Measurements from ENCODE around the gene SMC1A. TPM values are rescaled to one million over a fixed set of nuclear protein-coding genes. Genes with fewer than 3 reads are reported as not detected.
"Not testable (repeated sequence)": the region's sequence is repeated elsewhere in the genome, so short reads cannot be mapped to it uniquely, and the experiment has no call there.

The SMC1A gene
- total RNA-seq, 2 experiments from 2014 or later = 130 to 132 TPM

DNA sequence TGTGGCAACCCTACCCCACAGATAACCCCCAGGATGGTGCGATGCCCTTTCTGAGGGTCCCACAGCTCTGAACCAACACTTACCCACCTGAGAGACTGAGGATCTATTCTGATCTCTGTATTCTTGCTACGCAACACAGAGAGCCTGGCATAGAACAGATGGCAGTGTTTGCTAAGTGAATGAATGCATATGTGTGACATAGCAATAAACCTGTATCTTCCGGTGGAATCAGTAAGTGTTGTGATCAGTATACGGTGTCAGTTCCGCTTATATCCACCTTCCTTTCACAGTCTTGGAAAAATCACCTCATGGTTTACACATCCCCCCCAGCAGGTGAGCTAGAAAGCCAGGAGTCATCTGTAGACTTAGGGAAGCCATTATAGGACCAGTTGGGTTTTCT lies 17.6 kb upstream of the SMC1A start:
- ChIA-PET POLR2A (interaction anchor here (2.6 kb wide), 1 partner anchor 18 kb away, joined by 11 read pairs; the partner anchor contains the start of genes RIBC1 and SMC1A), CTCF (no interaction called here)
- Mint-ChIP-seq H3K4me1 (peaks cover 52% of the 10 kb centered on the region), H3K9me3 (no peaks in the 10 kb centered on the region), H3K27ac (peak overlapping the region; percentile 70), H3K27me3 (no peaks in the 10 kb centered on the region), H3K36me3 (ENCODE audit: low read depth) (no peaks in the 10 kb centered on the region), H3K4me3 (peak overlapping the region; percentile 60)
- no peak for DNase-seq

DNA sequence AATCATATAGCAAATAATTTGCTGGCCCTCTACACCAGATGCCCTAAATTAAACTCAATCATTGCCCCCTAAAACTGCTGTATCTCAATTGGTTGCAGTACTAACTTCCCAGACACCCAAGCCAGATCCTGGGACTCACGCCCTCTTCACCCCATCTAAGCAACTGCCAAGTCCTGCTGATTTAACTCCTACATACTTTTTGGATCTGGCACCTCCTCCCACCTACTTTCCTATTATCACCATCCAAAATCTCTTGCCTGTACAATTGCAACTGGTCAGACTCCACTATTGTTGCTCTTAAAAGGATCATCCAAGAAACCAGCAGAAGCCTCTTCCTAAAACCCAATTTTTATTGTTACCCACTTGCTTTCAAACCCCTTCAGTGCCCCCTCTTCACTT lies 16.4 kb upstream of the SMC1A start:
- H3K4me3 Mint-ChIP-seq = no peak overlapping the region
- POLR2A ChIA-PET = interaction anchor here (6.8 kb wide), 1 partner anchor 16 kb away, joined by 56 read pairs; the partner anchor contains the start of genes RIBC1 and SMC1A
- no peaks in the 10 kb centered on the region for H3K27me3 Mint-ChIP-seq
- no peaks in the 10 kb centered on the region for H3K9me3 Mint-ChIP-seq
- no peak for DNase-seq
- H3K36me3 Mint-ChIP-seq (ENCODE audit: low read depth) = peaks cover 3% of the 10 kb centered on the region
- H3K27ac Mint-ChIP-seq = peak overlapping the region; percentile 72
- CTCF ChIA-PET = no interaction called here
- H3K4me1 Mint-ChIP-seq = peaks cover 65% of the 10 kb centered on the region

GRCh38 chrX:53438174-53438831 lies 15.8 kb upstream of the SMC1A start:
- ChIA-PET POLR2A (interaction anchor here (6.8 kb wide), 1 partner anchor 15 kb away, joined by 56 read pairs; the partner anchor contains the start of genes RIBC1 and SMC1A), CTCF (no interaction called here)
- H3K27ac Mint-ChIP-seq = peak overlapping the region; percentile 72
- H3K4me3 Mint-ChIP-seq = no peak overlapping the region
- peaks cover 67% of the 10 kb centered on the region for H3K4me1 Mint-ChIP-seq
- no peaks in the 10 kb centered on the region for H3K9me3 Mint-ChIP-seq
- H3K27me3 Mint-ChIP-seq = no peaks in the 10 kb centered on the region
- no peak for DNase-seq
- H3K36me3 Mint-ChIP-seq (ENCODE audit: low read depth) = peaks cover 3% of the 10 kb centered on the region

GRCh38 chrX:53437206-53437605 lies 14.8 kb upstream of the SMC1A start:
- Mint-ChIP-seq H3K27ac (peak overlapping the region; percentile 72), H3K36me3 (ENCODE audit: low read depth) (peaks cover 3% of the 10 kb centered on the region), H3K27me3 (no peaks in the 10 kb centered on the region), H3K9me3 (no peaks in the 10 kb centered on the region), H3K4me1 (peaks cover 66% of the 10 kb centered on the region), H3K4me3 (no peak overlapping the region)
- no peak for DNase-seq
- CTCF ChIA-PET = interaction anchor here (0.8 to 3.6 kb wide), 4 partner anchors 12 to 124 kb away, joined by 3 to 22 read pairs (median 7); partner anchors contain the start of genes RIBC1 and SMC1A
- POLR2A ChIA-PET = interaction anchor here (1.3 to 6.8 kb wide), 2 partner anchors 9 to 14 kb away, joined by 4 to 56 read pairs; partner anchors contain the start of genes RIBC1 and SMC1A

- peak overlapping the region; percentile 54 for H3K27ac Mint-ChIP-seq
- peaks cover 60% of the 10 kb centered on the region for H3K4me1 Mint-ChIP-seq
- H3K36me3 Mint-ChIP-seq (ENCODE audit: low read depth) = peaks cover 7% of the 10 kb centered on the region
- POLR2A ChIA-PET = interaction anchor here (1.3 to 6.8 kb wide), 2 partner anchors 10 to 13 kb away, joined by 4 to 56 read pairs; partner anchors contain the start of genes RIBC1 and SMC1A
- peak; percentile 68 for DNase-seq
- H3K9me3 Mint-ChIP-seq = no peaks in the 10 kb centered on the region
- H3K4me3 Mint-ChIP-seq = no peak overlapping the region
- CTCF ChIA-PET = interaction anchor here (1.1 to 3.6 kb wide), 4 partner anchors 11 to 122 kb away, joined by 4 to 22 read pairs (median 8); partner anchors contain the start of genes RIBC1 and SMC1A
- H3K27me3 Mint-ChIP-seq = no peaks in the 10 kb centered on the region
Measured at GRCh38 chrX:53435997-53436396, 13.5 kb upstream of the SMC1A start.

- peak; percentile 89 for DNase-seq
- peak within 1 kb of the TSS; percentile 97 for H3K4me3 Mint-ChIP-seq
- H3K27me3 Mint-ChIP-seq = no peaks in the 10 kb centered on the region
- ChIA-PET CTCF (interaction anchor here (1.0 to 3.6 kb wide), 3 partner anchors 11 to 13 kb away, joined by 3 to 22 read pairs (median 4); partner anchors contain the start of genes RIBC1 and SMC1A), POLR2A (interaction anchor here (0.6 to 6.8 kb wide), 3 partner anchors 11 to 250 kb away, joined by 3 to 56 read pairs (median 5); partner anchors contain the start of genes RIBC1 and SMC1A)
- H3K4me1 Mint-ChIP-seq = peaks cover 49% of the 10 kb centered on the region
- peak within 1 kb of the TSS; percentile 89 for H3K27ac Mint-ChIP-seq
- peaks cover 12% of the 10 kb centered on the region for H3K36me3 Mint-ChIP-seq (ENCODE audit: low read depth)
- H3K9me3 Mint-ChIP-seq = no peaks in the 10 kb centered on the region
Measured at GRCh38 chrX:53433651-53434639, 11.5 kb upstream of the SMC1A start, which contains the start of gene HSD17B10. HSD17B10 (minus strand) TSS chrX:53434370; CDS start chrX:53434345, 25 bp downstream.

DNA sequence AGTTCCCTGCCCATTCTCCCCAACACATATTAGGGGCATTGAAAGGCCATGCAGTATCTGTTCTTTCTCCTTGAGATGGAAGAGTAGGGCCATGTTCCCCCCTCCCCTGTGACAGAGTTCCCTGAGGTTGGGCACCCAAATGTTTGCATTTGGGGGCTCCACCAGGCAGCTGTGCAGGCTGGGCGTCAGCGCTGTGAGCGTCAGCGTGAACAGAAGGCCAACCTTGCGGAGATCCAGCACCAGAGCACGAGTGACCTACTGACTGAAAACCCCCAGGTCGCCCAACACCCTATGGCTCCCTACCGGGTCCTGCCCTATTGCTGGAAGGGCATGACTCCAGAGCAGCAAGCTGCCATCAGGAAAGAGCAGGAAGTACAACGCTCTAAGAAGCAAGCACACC lies 7.8 kb upstream of the SMC1A start:
- Mint-ChIP-seq H3K9me3 (no peaks in the 10 kb centered on the region), H3K4me3 (no peak overlapping the region), H3K27me3 (no peaks in the 10 kb centered on the region), H3K4me1 (peaks cover 17% of the 10 kb centered on the region), H3K36me3 (ENCODE audit: low read depth) (peaks cover 12% of the 10 kb centered on the region), H3K27ac (no peak overlapping the region)
- DNase-seq = no peak
- CTCF ChIA-PET = no interaction called here
- POLR2A ChIA-PET = interaction anchor here (1.7 kb wide), 1 partner anchor 8 kb away, joined by 8 read pairs; the partner anchor contains the start of genes RIBC1 and SMC1A

GRCh38 chrX:53429755-53430154 lies 7.3 kb upstream of the SMC1A start:
- CTCF ChIA-PET = no interaction called here
- Mint-ChIP-seq H3K4me1 (peaks cover 12% of the 10 kb centered on the region), H3K27me3 (no peaks in the 10 kb centered on the region), H3K27ac (no peak overlapping the region), H3K9me3 (no peaks in the 10 kb centered on the region), H3K4me3 (no peak overlapping the region), H3K36me3 (ENCODE audit: low read depth) (peaks cover 12% of the 10 kb centered on the region)
- no peak for DNase-seq
- POLR2A ChIA-PET = no interaction called here

GRCh38 chrX:53422861-53423306 lies 430 bp upstream of the SMC1A start, which contains the start of gene RIBC1:
RIBC1 (plus strand) TSS chrX:53422873; CDS start chrX:53426277, 3,404 bp downstream.
- Mint-ChIP-seq H3K4me1 (peaks cover 29% of the 10 kb centered on the region), H3K9me3 (no peaks in the 10 kb centered on the region), H3K4me3 (peak within 1 kb of the TSS; percentile 93), H3K27ac (peak within 1 kb of the TSS; percentile 93), H3K27me3 (no peaks in the 10 kb centered on the region), H3K36me3 (ENCODE audit: low read depth) (peaks cover 17% of the 10 kb centered on the region)
- no peak for DNase-seq
- POLR2A ChIA-PET = interaction anchor here (0.8 to 3.3 kb wide), 13 partner anchors 8 to 1217 kb away, joined by 3 to 56 read pairs (median 8); partner anchors contain the start of genes HSD17B10, HUWE1, KDM5C and PHF8
- CTCF ChIA-PET = interaction anchor here (0.9 to 5.1 kb wide), 3 partner anchors 13 to 428 kb away, joined by 3 to 29 read pairs (median 22); partner anchors contain the start of gene HSD17B10

GRCh38 chrX:53421772-53422085 lies 725 bp downstream of the SMC1A start:
- peaks cover 21% of the 10 kb centered on the region for H3K36me3 Mint-ChIP-seq (ENCODE audit: low read depth)
- no peaks in the 10 kb centered on the region for H3K27me3 Mint-ChIP-seq
- peaks cover 34% of the 10 kb centered on the region for H3K4me1 Mint-ChIP-seq
- ChIA-PET CTCF (interaction anchor here (1.1 to 5.1 kb wide), 3 partner anchors 14 to 108 kb away, joined by 4 to 29 read pairs (median 22); partner anchors contain the start of gene HSD17B10), POLR2A (interaction anchor here (0.9 to 3.3 kb wide), 12 partner anchors 9 to 1218 kb away, joined by 3 to 56 read pairs (median 8); partner anchors contain the start of genes HSD17B10, HUWE1 and KDM5C)
- DNase-seq = no peak
- peak overlapping the region; percentile 93 for H3K4me3 Mint-ChIP-seq
- H3K9me3 Mint-ChIP-seq = no peaks in the 10 kb centered on the region
- H3K27ac Mint-ChIP-seq = peak overlapping the region; percentile 93

GRCh38 chrX:53421125-53421524 lies 1.3 kb downstream of the SMC1A start:
- no peaks in the 10 kb centered on the region for H3K27me3 Mint-ChIP-seq
- H3K9me3 Mint-ChIP-seq = no peaks in the 10 kb centered on the region
- peaks cover 21% of the 10 kb centered on the region for H3K36me3 Mint-ChIP-seq (ENCODE audit: low read depth)
- DNase-seq = no peak
- H3K4me1 Mint-ChIP-seq = peaks cover 34% of the 10 kb centered on the region
- H3K4me3 Mint-ChIP-seq = peak overlapping the region; percentile 93
- POLR2A ChIA-PET = interaction anchor here (1.0 to 2.5 kb wide), 5 partner anchors 9 to 265 kb away, joined by 3 to 20 read pairs (median 9); partner anchors contain the start of gene HUWE1
- CTCF ChIA-PET = interaction anchor here (5.1 kb wide), 1 partner anchor 25 kb away, joined by 29 read pairs; no protein-coding TSS in a partner anchor
- peak overlapping the region; percentile 93 for H3K27ac Mint-ChIP-seq

DNA sequence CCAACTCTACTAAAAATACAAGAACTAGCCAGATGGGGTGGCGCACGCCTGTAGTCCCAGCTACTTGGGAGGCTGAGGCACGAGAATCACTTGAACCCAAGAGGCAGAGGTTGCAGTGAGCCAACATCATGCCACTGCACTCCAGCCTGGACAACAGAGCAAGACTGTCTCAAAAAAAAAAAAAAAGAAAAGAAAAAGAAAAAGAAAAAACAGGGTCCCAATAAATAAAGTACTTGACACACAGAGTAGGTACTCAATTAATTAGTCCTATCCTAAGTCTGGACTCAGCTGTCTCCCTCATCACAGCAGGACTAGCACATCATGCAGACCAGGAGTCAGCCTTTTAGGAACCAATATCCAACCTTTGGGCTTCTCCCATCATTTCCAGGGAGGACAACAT lies 2.1 kb downstream of the SMC1A start:
- not testable (repeated sequence) for DNase-seq, H3K27ac Mint-ChIP-seq, H3K27me3 Mint-ChIP-seq, H3K9me3 Mint-ChIP-seq
- peaks cover 34% of the 10 kb centered on the region for H3K4me1 Mint-ChIP-seq
- ChIA-PET POLR2A (interaction anchor here (1.0 kb wide), 1 partner anchor 30 kb away, joined by 3 read pairs; no protein-coding TSS in a partner anchor), CTCF (interaction anchor here (1.1 to 5.1 kb wide), 2 partner anchors 25 to 108 kb away, joined by 3 to 29 read pairs; no protein-coding TSS in a partner anchor)
- H3K4me3 Mint-ChIP-seq = peak overlapping the region; percentile 93
- H3K36me3 Mint-ChIP-seq (ENCODE audit: low read depth) = peaks cover 21% of the 10 kb centered on the region

Measured in activated CD4-positive, alpha-beta memory T cell treated with anti-CD3 and anti-CD28 coated beads, Interleukin-2, amount 10 ng/mL, durations not matched to agents 7 days and 5 days (primary cell).